H1 (cell line): Measurements from ENCODE around the gene ST6GALNAC5. TPM values are rescaled to one million over a fixed set of nuclear protein-coding genes. Genes with fewer than 3 reads are reported as not detected.

ENCODE experiments used
- CTCF ChIA-PET: fragments of 300-600 bp; sonication (Branson Sonifier 250); formaldehyde crosslinking; loops from one replicate; lab custom pipeline; 2021; ENCODE audit not compliant: partially characterized antibody; lab: Charles Lee
- POLR2A ChIA-PET: fragments of 300-600 bp; sonication (Branson Sonifier 250); formaldehyde crosslinking; loops from one replicate; lab custom pipeline; 2021; ENCODE audit warnings: inconsistent platforms; ENCODE audit not compliant: partially characterized antibody; lab: Charles Lee
- DNase-seq, 2 experiments: peaks; one replicate each; pipeline versions ENCODE4 v3.0.0 to v3.0.0-alpha.2; 2010 to 2022; ENCODE audit warnings: low spot score in 2 of 2, low read depth in 1 of 2, mixed read lengths in 1 of 2
- FAIRE-seq: peaks from 2 replicates; lab custom pipeline; 2011; peaks lifted over from hg19 to GRCh38; lab: Jason Lieb, UNC
- H2AFZ ChIP-seq: 2 replicates; pipeline ENCODE4 v1.8.1; 2012; ENCODE audit warnings: low read length, inconsistent platforms
- H2AK5ac ChIP-seq: 2 replicates; pipeline ENCODE4 v1.6.1; 2013; ENCODE audit warnings: low read depth, low read length
- H2BK120ac ChIP-seq: replicated peaks from 2 replicates; pipeline ENCODE3; 2013; ENCODE audit warnings: low read depth, low read length, inconsistent platforms
- H2BK12ac ChIP-seq: 2 replicates; pipeline ENCODE4 v1.6.1; 2013; ENCODE audit warnings: low read depth, low read length
- H2BK15ac ChIP-seq: 2 replicates; pipeline ENCODE4 v1.6.1; 2013; ENCODE audit warnings: low read length
- H2BK20ac ChIP-seq: 2 replicates; pipeline ENCODE4 v1.6.1; 2013; ENCODE audit warnings: low read length
- H2BK5ac ChIP-seq: 2 replicates; pipeline ENCODE4 v1.6.1; 2013; ENCODE audit warnings: low read depth, low read length
- H3K14ac ChIP-seq: 2 replicates; pipeline ENCODE4 v1.6.1; 2013; ENCODE audit warnings: inconsistent platforms; ENCODE audit not compliant: insufficient read length
- H3K18ac ChIP-seq: 2 replicates; pipeline ENCODE4 v1.6.1; 2013; ENCODE audit warnings: low read length; ENCODE audit errors: extremely low read depth
- H3K23ac ChIP-seq: 2 replicates; pipeline ENCODE4 v1.6.1; 2013; ENCODE audit warnings: inconsistent platforms; ENCODE audit not compliant: insufficient read length
- H3K23me2 ChIP-seq: 2 replicates; pipeline ENCODE4 v1.6.1; 2013; ENCODE audit warnings: low read depth, low read length
- H3K27ac ChIP-seq: 2 replicates; pipeline ENCODE4 v1.6.1; 2011; ENCODE audit warnings: low read depth, low read length, inconsistent platforms
- H3K27me3 ChIP-seq, 4 experiments: replicated peaks in 1 of 4; 1 replicate in 1 of 4; 2 replicates in 3 of 4; pipeline versions ENCODE4 v1.6.1 to v1.8.1; 2011 to 2013; ENCODE audit warnings: low read length in 3 of 4, mild to moderate bottlenecking in 3 of 4, inconsistent platforms in 2 of 4, mixed read lengths in 2 of 4, moderate library complexity in 1 of 4; ENCODE audit not compliant: control insufficient read depth in 3 of 4, insufficient read depth in 3 of 4; ENCODE audit errors: extremely low read depth in 1 of 4
- H3K36me3 ChIP-seq, 4 experiments: 2 replicates each; pipeline versions ENCODE4 v1.6.1 to v1.8.1; 2011 to 2013; ENCODE audit warnings: mild to moderate bottlenecking in 4 of 4, low read length in 3 of 4, moderate library complexity in 2 of 4, control low read depth in 1 of 4, inconsistent platforms in 1 of 4; ENCODE audit not compliant: insufficient read depth in 4 of 4, control insufficient read depth in 2 of 4
- H3K4ac ChIP-seq: replicated peaks from 2 replicates; pipeline ENCODE3; 2013; ENCODE audit warnings: low read length, low read depth, mixed read lengths, inconsistent platforms; ENCODE audit not compliant: insufficient read length
- H3K4me1 ChIP-seq, 4 experiments: replicated peaks in 1 of 4; 1 replicate in 1 of 4; 2 replicates in 3 of 4; pipeline versions ENCODE4 v1.6.1 to v1.8.1; 2011 to 2013; ENCODE audit warnings: low read length in 3 of 4, inconsistent platforms in 2 of 4, mixed read lengths in 1 of 4; ENCODE audit not compliant: insufficient read depth in 4 of 4, control insufficient read depth in 3 of 4
- H3K4me2 ChIP-seq, 2 experiments: 2 replicates each; pipeline versions ENCODE4 v1.6.1 to v1.8.1; 2011 to 2013; ENCODE audit warnings: low read depth in 2 of 2, low read length in 2 of 2, control low read depth in 1 of 2, inconsistent platforms in 1 of 2, mild to moderate bottlenecking in 1 of 2; ENCODE audit not compliant: insufficient read depth in 1 of 2
- H3K4me3 ChIP-seq, 4 experiments: fragments of 200-600, 300-600 bp in 1 of 4; sonication (generic), shearing (Covaris generic), sonication (Bioruptor Twin) in 1 of 4; 2 replicates each; pipeline versions ENCODE4 v1.5.1 to v1.8.1; 2011 to 2016; ENCODE audit warnings: low read length in 4 of 4, low read depth in 3 of 4, control low read depth in 2 of 4, inconsistent platforms in 2 of 4, mild to moderate bottlenecking in 2 of 4, mixed read lengths in 1 of 4, moderate library complexity in 1 of 4; ENCODE audit not compliant: insufficient read depth in 2 of 4; ENCODE audit errors: extremely low read depth in 1 of 4
- H3K56ac ChIP-seq: replicated peaks from 2 replicates; pipeline ENCODE3; 2013; ENCODE audit warnings: low read depth, mild to moderate bottlenecking, mixed read lengths, low read length, inconsistent platforms; ENCODE audit not compliant: insufficient read length
- H3K79me1 ChIP-seq: 2 replicates; pipeline ENCODE4 v1.6.1; 2013; ENCODE audit warnings: low read depth, low read length, control low read depth
- H3K79me2 ChIP-seq, 2 experiments: 2 replicates each; pipeline versions ENCODE4 v1.6.1 to v1.8.1; 2012 to 2013; ENCODE audit warnings: low read length in 2 of 2, mild to moderate bottlenecking in 2 of 2, inconsistent platforms in 1 of 2; ENCODE audit not compliant: insufficient read depth in 2 of 2, control insufficient read depth in 1 of 2
- H3K9ac ChIP-seq, 4 experiments: replicated peaks in 1 of 4; 1 replicate in 1 of 4; 2 replicates in 3 of 4; pipeline versions ENCODE4 v1.6.1 to v1.8.1; 2011 to 2013; ENCODE audit warnings: low read depth in 3 of 4, low read length in 3 of 4, control low read depth in 2 of 4, mild to moderate bottlenecking in 2 of 4, moderate library complexity in 2 of 4, inconsistent platforms in 1 of 4; ENCODE audit errors: extremely low read depth in 1 of 4
- H3K9me3 ChIP-seq, 2 experiments: 2 replicates each; pipeline versions ENCODE4 v1.6.1 to v1.8.1; 2012 to 2013; ENCODE audit warnings: mild to moderate bottlenecking in 2 of 2, moderate library complexity in 2 of 2, control low read depth in 1 of 2, inconsistent platforms in 1 of 2, low read depth in 1 of 2, low read length in 1 of 2, mixed read lengths in 1 of 2; ENCODE audit not compliant: insufficient read depth in 2 of 2
- H4K20me1 ChIP-seq, 2 experiments: replicated peaks in 1 of 2; 2 replicates each; pipeline versions ENCODE3 to v1.8.1; 2011 to 2013; ENCODE audit warnings: inconsistent platforms in 2 of 2, low read length in 2 of 2, mild to moderate bottlenecking in 1 of 2; ENCODE audit not compliant: insufficient read depth in 2 of 2, control insufficient read depth in 1 of 2
- H4K5ac ChIP-seq: 2 replicates; pipeline ENCODE4 v1.6.1; 2013; ENCODE audit warnings: low read length, low read depth, mixed read lengths, inconsistent platforms; ENCODE audit not compliant: insufficient read length
- H4K8ac ChIP-seq: 2 replicates; pipeline ENCODE4 v1.8.0; 2013; ENCODE audit warnings: mild to moderate bottlenecking, moderate library complexity, low read length, inconsistent platforms; ENCODE audit not compliant: insufficient read depth; ENCODE audit errors: extremely low read depth
- H4K91ac ChIP-seq: replicated peaks from 2 replicates; pipeline ENCODE3; 2013; ENCODE audit warnings: low read length, mixed read lengths, inconsistent platforms; ENCODE audit not compliant: insufficient read length
- CEBPB ChIP-seq: IDR thresholded peaks from 2 replicates; pipeline ENCODE4 v1.6.1; 2012; ENCODE audit warnings: low read depth, low read length
- GTF2F1 ChIP-seq: IDR thresholded peaks from 2 replicates; pipeline ENCODE4 v1.6.1; 2012; ENCODE audit warnings: low read depth, low read length, improper control_type of control experiment, borderline replicate concordance
- JUN ChIP-seq: IDR thresholded peaks from 2 replicates; pipeline ENCODE4 v1.6.1; 2011; ENCODE audit warnings: low read depth, mild to moderate bottlenecking, improper control_type of control experiment, low read length
- JUND ChIP-seq: IDR thresholded peaks from 2 replicates; pipeline ENCODE4 v1.6.1; 2011; ENCODE audit warnings: mild to moderate bottlenecking, improper control_type of control experiment, low read length
- KDM4A ChIP-seq: IDR thresholded peaks from one replicate; pipeline ENCODE4 v1.7.1; 2012; ENCODE audit warnings: low read depth, mild to moderate bottlenecking, moderate library complexity, low read length, inconsistent platforms; ENCODE audit not compliant: severe bottlenecking
- MAFK ChIP-seq: IDR thresholded peaks from 2 replicates; pipeline ENCODE4 v1.6.1; 2012; ENCODE audit warnings: low read depth, mild to moderate bottlenecking, improper control_type of control experiment, low read length
- PHF8 ChIP-seq: fragments of 200-600 bp; sonication (generic); conservative IDR thresholded peaks from 2 replicates; pipeline ENCODE4 v1.7.1; 2012; ENCODE audit warnings: low read depth, mild to moderate bottlenecking, inconsistent platforms, low read length, moderate library complexity
- RXRA ChIP-seq: IDR thresholded peaks from 2 replicates; pipeline ENCODE4 v1.6.1; 2011; ENCODE audit warnings: low read depth, mild to moderate bottlenecking, low read length, moderate library complexity; ENCODE audit not compliant: insufficient read depth
- SIRT6 ChIP-seq: IDR thresholded peaks from one replicate; pipeline ENCODE4 v1.7.1; 2012; ENCODE audit warnings: low read length, inconsistent platforms
- TAF1 ChIP-seq: IDR thresholded peaks from 2 replicates; pipeline ENCODE4 v1.6.1; 2011; ENCODE audit warnings: mild to moderate bottlenecking, low read depth, low read length
- TAF7 ChIP-seq: optimal IDR thresholded peaks from 2 replicates; pipeline ENCODE3; 2011; ENCODE audit warnings: low read depth, mild to moderate bottlenecking, inconsistent platforms, low read length, moderate library complexity, borderline replicate concordance
- TBP ChIP-seq: IDR thresholded peaks from 2 replicates; pipeline ENCODE4 v1.6.1; 2011; ENCODE audit warnings: low read depth, low read length, improper control_type of control experiment
- TEAD4 ChIP-seq: IDR thresholded peaks from 2 replicates; pipeline ENCODE4 v1.6.1; 2012; ENCODE audit warnings: low read depth, low read length, inconsistent platforms, mixed read lengths
- YY1 ChIP-seq: IDR thresholded peaks from 2 replicates; pipeline ENCODE4 v1.6.1; 2011; ENCODE audit warnings: low read depth, mild to moderate bottlenecking, low read length
- WGBS, 2 experiments: shearing (Covaris generic) in 1 of 2; methylation state at CpG; one replicate each; pipeline versions ENCODE4 v1.1.6 to v1.1.7; 2013 to 2015; ENCODE audit warnings: low lambda C conversion rate in 2 of 2, mixed read lengths in 2 of 2, inconsistent platforms in 1 of 2, low coverage in 1 of 2, missing lambda C conversion rate in 1 of 2; ENCODE audit not compliant: insufficient replicate concordance in 2 of 2, insufficient coverage in 1 of 2, insufficient read length in 1 of 2; ENCODE audit errors: extremely low coverage in 1 of 2, missing lambda C conversion rate in 1 of 2; 5-methylcytosine and 5-hydroxymethylcytosine counted together
- polyA plus RNA-seq, 7 experiments: library from polyadenylated mRNA; depleted of rRNA in 3 of 7; stranded (reverse) in 5 of 7; unstranded in 2 of 7; fragments of >200 nt in 5 of 7; fragments of 200-250 nt in 2 of 7; gene quantifications; 1 replicate in 5 of 7; 2 replicates in 1 of 7; 4 replicates in 1 of 7; pipeline versions ENCODE4 v1.2.1 to v1.2.3, GENCODE V29; 2011 to 2013; ENCODE audit warnings: missing spikeins in 2 of 7, mixed read lengths in 2 of 7
- total RNA-seq: library from RNA; stranded (reverse); fragmentation: NEBNext Ultra II Directional; extraction: Animal tissue kit (Norgen Biotek cat#: 25700); gene quantifications from 2 replicates; pipeline ENCODE4 v1.2.1, GENCODE V29; 2021

The ST6GALNAC5 gene
- total and polyA plus RNA-seq, 2 of the 8 experiments (the other 6 are each of a cell fraction or from before 2014, with no cell fraction given), result 6.2 to 7.3 TPM

DNA sequence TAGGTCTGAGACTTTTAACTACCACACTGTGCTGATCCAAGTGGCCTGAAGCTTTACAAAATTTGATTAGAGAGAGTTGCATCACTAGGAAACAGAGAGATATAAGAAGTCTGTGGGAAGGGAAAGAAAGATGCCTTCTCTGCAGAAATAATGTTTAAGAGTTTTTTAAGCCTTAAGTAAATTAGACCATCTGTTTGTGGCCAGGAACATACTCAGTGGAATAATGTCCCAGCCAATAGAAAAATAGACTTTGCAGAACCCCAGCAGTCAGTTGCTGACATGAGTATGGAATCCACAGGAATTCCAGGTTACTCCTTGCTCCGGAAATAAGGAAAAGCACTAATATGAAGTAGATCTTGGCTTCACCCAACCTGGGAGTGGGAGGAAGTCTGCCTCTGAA, 144.8 kb downstream of the ST6GALNAC5 start:
- 100% methylated on average over 1 of the region's 1 CpG; no CpG with 5 or more reads in 1 of the 2 experiments for WGBS, 2 experiments
- no peak overlapping the region for H2BK15ac ChIP-seq
- POLR2A ChIA-PET, result no interaction called here

More for the DNA sequence above, 144.8 kb downstream of the ST6GALNAC5 start:
- H4K20me1 ChIP-seq, result no peaks in the 10 kb centered on the region
- H4K5ac ChIP-seq, result no peak overlapping the region
- no peak overlapping the region for H2BK12ac ChIP-seq
- H2AK5ac ChIP-seq, result no peak overlapping the region
- H3K4ac ChIP-seq, result no peak overlapping the region
- H3K79me2 ChIP-seq, result no peaks in the 10 kb centered on the region
- H3K18ac ChIP-seq, result no peak overlapping the region
- no peak overlapping the region for H3K23ac ChIP-seq
- H3K56ac ChIP-seq, result no peak overlapping the region
- H2AFZ ChIP-seq, result no peak overlapping the region
- FAIRE-seq, result no peak
- CTCF ChIA-PET, result no interaction called here
- H3K4me1 ChIP-seq, result peaks cover 0 to 8% (median 5%) of the 10 kb centered on the region in 4 experiments; a peak in 4 of 7 replicates
- no peaks in the 10 kb centered on the region; the same call in 1 of the 2 replicates for H3K23me2 ChIP-seq
- H2BK5ac ChIP-seq, result no peak overlapping the region
- H2BK20ac ChIP-seq, result no peak overlapping the region
- H3K14ac ChIP-seq, result no peak overlapping the region
- H3K4me3 ChIP-seq, result no peak overlapping the region
- no peak for DNase-seq
- no peaks in the 10 kb centered on the region for H3K36me3 ChIP-seq
- no peaks in the 10 kb centered on the region for H3K27me3 ChIP-seq
- no peak overlapping the region for H3K9ac ChIP-seq
- H3K4me2 ChIP-seq, result no peak overlapping the region
- no peaks in the 10 kb centered on the region for H3K9me3 ChIP-seq
- H3K27ac ChIP-seq, result no peak overlapping the region
- no peaks in the 10 kb centered on the region for H3K79me1 ChIP-seq
- H2BK120ac ChIP-seq, result no peak overlapping the region
- TF ChIP-seq SIRT6 (no peak), CEBPB (no peak), MAFK (no peak), PHF8 (no peak), RXRA (no peak), YY1 (no peak), KDM4A (no peak), TBP (no peak), TEAD4 (no peak), TAF7 (no peak), GTF2F1 (no peak), JUND (no peak), JUN (no peak), TAF1 (no peak)
- H4K91ac ChIP-seq, result no peak overlapping the region
- no peak overlapping the region for H4K8ac ChIP-seq
